GM21717 (cell line): ENCODE results near the gene DNAJC18.
"Not testable (repeated sequence)": the region's sequence is repeated elsewhere in the genome, so short reads cannot be mapped to it uniquely, and the experiment has no call there.

ENCODE experiments used
- ATAC-seq: cut with Tn5 transposase; IDR thresholded peaks from one replicate; pipeline ENCODE4 v1.9.1; 2021; ENCODE audit warnings: mild to moderate bottlenecking, moderate library complexity; ENCODE audit not compliant: unreplicated experiment

The DNAJC18 gene

DNA sequence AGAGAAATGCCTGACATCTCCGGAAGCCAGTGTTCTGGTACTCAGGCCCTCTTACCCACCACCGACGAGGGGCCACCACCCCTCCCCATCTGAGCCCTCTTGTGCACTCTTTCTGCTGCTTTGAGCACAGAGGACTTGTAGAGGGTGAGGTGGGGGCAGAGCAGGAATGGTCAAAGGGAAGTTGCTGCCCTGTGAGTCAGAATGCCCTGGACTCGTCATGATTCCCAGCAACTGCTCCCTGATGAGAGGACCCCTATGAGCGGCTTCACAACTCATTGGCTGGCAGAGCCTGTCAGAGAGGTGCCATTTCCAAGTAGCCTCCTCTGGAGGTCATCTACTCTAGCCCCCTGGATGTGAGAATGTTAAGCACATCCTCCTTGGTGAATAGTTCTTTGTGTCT lies 22.4 kb upstream of the DNAJC18 start:
- no peak for ATAC-seq

DNA sequence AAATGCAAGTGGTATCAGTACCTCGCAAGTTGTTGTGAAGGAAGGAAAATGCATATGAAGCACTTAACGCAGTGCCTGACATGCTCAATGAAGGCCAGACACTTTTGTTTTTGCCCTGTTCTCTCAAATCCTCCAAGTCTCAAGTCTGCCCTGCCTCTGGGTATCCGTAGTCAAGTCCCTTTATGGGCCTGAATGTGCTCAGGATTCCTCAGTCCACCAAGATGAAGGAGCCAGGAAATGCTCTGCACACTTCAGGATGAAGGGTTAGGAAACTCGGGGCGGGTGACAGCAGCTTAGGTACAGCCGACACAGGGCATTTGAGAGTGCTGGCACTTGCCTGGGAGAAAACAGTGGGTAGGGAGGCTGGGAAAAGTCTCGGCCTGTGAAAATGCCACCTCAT lies 21.9 kb upstream of the DNAJC18 start:
- ATAC-seq, result no peak

DNA sequence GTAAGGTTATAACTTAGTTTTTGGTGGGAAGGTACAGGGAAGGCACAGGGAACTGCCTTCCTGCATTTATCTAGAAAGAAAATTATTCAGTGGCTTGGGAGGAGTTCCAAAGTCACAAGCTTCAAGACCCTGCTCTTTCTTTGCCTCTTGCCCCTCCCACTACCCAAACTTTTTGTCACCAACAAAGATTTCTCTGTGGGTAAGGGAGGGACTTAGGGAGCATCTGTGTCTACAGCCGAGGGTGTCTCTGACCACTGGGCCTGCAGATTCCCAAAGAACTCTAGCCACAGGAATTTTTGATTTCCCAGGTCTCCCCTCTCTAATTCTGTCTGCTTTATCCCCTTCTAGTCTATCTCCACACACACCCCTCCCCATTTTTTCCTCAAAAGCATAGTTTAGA lies 21.1 kb upstream of the DNAJC18 start:
- no peak for ATAC-seq

DNA sequence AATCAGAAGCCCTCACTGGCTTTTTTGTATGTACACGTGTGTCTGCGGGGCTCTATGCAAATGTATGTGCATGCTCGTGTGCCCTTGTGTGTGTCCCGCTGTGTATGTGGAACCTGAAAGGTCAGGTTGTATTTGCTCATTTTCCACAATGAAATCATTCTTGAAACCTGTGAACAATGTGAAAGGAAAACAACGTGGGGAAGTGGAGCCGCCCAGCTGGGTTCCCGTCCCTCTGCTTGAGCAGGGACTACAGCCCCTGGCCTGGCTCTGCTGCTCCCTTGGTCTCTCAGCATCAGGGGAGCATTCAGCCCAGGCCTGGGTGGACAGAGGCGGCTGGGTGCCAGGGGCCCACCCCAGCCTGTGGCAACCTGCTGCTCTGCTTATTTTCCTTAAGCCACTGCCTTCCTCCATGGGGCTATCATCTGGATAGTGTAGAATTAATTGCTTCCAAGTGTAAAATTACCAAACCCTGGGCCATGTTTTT lies 20.2 kb upstream of the DNAJC18 start:
- ATAC-seq, result no peak

DNA sequence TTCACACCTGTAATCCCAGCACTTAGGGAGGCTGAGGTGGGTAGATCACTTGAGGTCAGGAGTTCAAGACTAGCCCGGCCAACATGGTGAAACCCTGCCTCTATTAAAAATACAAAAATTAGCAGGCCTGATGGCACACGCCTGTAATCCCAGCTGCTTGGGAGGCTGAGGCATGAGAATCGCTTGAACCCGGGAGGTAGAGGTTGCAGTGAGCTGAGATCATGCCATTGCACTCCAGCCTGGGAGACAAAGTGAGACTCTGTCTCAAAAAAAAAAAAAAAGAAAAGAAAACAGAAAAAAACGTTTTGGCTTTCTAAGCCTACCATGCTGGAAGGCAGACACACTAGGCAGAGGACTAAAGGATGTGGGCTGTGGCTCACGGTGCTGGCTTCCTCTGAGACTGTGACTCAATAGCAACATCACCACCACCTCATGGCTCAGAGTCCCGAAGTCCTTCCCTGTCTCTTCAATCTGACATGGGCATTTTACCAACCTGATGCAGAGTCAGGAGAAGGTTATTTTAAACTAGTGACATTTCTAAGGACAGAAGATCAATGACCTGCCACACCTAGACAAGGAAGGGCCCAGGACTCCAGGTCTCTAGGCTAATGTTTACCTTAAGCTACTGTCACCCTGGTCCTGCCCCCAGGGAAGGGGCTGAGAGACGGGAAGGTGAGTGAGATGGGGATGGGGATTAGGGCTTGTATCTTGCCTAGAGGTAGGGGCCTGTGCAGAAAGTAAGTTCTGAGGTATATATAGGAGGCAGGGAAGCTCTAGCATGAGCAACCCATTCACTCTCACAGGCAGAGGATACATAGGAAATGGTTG lies 19.5 kb upstream of the DNAJC18 start:
- peak; percentile 57 for ATAC-seq

DNA sequence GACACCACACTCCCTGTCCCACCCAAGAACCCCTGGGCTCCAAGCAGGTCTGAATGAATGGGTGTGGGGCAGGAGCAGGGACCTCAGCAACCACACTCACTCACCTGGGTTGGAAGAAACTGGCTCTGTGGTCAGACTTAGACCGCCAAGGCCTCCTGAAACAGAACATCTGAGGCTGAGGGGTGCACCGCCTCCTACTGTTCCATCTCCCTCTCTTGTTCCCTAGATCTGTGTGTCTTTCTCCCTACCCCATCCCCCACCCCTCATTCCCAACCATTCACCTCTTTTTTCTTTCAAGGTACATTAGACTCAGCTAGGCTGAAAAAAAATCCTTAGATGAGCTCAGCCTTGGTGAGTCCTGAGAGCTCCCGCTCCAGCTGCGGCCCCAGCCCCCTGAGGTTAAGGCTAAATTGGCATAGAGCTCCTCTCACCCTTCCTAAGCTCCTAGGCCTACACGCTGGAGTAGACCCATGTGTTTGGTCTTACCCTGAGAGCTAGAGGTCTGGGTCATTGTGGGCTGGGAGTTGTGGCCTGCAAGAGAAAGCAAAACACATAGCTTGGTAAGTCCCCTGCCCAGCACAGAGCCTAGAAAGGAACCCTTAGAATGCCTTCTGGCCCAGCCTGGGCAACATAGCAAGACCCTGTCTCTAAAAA lies 18.5 kb upstream of the DNAJC18 start:
- no peak for ATAC-seq

DNA sequence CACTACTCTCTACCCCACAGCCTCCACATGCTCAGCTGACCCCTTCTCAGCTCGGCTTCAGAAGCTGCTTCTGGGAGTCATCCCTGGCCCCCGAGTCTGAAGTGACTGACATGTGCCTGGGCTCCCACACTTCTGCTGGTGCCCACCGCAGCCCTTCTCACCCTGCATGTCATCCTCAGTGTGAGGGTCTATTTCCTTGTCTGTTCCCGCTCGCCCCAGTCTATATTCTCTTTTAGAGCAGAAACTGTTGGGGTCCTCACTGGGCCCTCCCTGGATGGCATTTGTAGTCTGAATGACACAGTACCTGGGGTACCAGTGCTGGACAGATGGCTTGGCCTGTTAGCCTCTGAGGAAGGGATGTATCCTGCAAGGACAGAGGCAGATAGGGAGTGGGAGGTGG lies 17.9 kb upstream of the DNAJC18 start:
- ATAC-seq, result no peak

DNA sequence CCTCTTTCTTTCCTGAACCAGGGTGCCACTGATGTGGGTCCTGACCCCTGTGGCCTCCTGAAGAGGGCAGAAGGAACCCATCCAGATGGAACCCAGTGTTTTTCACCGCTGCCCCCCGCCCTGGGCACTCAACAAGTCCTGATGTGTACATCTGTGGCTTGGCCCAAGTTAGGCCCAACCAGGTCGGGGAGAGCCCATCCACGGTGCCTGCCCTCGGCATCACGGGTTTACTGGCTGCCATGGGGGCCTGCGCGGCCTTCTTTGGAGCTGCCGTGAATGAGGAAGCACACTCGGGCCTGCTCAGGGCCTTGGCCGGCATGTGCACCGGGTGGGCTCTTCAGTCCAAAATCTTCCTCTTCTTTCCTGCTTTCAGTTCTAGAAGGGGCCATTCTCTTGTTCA lies 17.5 kb upstream of the DNAJC18 start:
- ATAC-seq, result no peak

DNA sequence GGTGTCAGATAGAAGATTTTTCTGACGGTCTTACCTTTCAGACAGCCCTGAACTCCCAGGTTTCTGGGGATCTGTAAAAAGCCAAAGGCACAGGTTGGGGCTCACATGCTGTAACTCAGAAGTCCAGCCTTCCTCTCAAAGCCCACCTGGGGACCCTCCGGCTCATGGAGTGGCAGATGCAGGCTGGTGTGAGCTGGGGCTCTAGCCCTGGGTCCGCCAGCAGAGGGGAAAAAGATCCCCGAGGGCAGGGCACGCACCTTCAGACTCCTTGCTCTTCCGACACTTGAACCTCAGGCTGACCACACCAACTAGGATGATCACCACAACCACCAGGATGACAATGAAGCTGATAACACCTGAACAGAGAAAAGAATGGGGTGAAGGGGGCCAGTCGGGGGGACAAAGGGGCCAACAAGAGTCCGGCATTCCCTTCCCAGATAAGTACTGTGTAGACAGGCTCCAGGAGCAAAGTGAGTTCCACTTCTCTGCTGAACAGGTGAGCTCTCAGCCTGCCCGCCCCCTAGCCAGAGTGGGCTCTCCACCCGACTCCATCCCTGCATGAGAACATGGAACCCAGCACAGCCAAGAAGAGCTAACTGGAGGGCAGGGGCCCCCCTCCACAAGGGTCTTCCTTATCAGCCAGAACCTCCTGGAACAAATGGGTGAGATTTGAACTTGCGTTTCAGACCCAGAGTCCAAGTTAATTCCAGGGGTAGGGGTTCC lies 15.4 kb upstream of the DNAJC18 start:
- ATAC-seq, result no peak

DNA sequence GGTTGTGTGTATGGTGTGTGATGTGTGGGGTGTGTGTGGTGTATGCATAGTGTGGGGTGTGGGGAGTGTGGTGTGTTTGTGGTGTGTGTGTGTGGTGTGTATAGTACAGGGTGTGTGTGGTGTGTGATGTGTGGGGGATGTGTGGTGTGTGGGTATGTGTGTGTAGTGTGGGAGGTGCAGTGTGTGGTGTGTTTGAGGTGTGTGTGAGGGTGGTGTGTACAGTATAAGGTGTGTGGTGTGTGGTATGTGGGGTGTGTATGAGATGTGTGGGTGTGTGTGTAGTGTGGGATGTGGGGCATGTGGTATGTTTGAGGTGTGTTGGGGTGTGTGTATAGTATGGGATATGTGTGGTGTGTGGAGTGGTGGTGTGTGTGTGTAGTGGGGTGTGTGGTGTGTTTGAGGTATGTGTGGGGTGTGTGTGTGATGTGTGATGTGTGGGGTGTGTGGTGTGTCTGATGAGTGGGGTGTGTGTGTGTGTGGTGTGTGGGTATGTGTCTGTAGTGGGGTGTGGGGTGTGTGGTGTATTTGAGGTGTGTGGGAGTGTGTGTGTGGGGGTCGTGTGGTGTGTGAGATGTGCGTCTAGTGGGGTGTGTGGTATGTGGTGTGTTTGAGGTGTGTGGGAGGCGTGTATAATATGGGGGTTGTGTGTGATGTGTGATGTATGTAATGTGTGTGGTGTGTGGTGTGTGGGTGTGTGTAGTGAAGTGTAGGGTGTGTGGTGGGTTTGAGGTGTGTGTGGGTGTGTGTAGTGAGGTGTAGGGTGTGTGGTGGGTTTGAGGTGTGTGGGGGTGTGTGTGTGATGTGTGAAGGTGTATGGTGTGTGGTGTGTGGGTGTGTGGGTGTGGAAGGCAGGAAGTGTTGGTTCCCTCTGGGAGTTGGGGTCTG lies 14.6 kb upstream of the DNAJC18 start:
- ATAC-seq, result no peak

DNA sequence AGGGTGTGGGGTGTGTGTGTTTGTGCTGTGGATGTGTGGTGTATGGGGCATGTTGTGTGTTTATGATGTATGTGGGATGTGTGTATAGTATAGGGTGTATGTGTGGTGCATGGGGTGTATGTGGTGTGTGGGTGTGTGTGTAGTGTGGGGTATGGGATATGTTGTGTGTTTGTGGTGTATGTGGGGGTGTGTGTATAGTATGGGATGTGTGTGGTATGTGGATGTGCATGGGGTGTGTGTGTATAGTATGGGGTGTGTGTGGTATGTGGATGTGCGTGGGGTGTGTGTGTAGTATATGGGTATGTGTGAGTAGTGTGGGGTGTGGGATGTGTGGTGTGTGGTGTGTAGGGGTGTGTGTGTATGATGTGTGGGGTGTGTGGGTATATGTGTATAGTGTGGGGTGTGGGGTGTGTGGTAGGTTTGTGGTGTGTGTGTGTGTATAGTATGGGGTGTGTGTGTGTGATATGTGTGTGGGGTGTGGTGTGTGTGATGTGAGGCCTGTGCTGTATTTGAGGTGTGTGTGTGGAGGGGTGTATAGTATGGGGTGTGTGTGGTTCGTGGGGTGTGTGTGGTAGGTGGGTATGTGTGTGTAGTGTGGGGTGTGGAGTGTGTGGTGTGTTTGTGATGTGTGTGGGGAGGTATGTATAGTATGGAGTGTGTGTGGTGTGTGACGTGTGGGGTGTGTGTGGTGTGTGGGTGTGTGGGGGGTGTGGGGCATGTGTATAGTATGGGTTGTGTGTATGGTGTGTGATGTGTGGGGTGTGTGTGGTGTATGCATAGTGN lies 12.7 kb upstream of the DNAJC18 start:
- ATAC-seq, result no peak

DNA sequence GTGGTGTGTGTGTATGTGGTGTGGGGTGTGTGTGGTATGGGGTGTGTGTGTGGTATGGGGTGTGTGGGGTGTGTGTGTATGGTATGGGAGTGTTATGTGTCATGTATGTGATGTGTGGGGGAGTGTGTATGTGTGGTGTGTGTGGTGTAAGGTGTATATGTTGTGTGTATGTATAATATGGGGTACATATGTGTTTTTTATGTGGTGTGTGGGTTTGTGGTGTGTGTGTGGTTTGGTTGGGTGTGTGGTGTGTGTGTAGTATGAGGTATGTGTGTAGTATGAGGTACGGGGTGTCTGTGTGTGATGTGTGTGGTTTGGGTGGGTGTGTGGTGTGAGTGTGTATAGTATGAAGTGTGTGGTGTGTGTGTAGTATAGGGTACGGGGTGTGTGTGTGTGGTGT lies 11.9 kb upstream of the DNAJC18 start:
- no peak for ATAC-seq

DNA sequence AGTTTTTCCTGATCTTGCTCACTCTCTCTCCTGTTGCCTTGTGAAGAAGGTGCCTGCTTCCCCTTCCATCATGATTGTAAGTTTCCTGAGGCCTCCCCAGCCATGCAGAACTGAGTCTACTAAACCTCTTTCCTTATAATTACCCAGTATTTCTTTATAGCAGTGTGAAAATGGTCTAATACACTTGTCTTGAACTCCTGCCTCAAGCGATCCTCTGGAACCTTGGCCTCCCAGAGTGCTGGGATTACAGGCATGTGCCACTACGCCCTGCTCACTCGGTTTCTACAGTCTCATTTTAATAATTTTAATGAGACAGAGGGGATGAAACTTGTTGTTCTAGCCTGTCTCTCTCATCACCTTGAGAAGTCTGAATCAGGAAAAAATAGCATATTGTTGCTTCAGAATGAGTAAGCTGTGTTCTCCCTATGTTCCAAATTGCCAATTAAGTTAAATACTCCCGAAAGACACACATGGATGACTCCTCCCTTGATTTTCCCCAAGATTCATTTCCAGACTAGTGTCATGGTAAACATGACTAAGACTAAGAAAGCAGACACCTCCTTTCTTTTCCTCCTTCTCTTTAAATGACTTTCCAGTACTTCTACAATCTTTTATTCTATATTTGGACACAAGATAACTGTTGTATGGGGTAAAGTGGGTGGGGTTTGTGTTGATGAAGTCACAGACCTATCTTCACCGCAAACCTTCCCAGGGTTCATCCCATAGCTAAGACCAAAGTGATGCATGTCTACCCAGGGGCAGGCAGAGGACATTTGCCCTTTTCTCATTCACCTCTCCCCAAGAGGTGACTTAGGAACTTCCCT lies 7.8 kb upstream of the DNAJC18 start:
- ATAC-seq, result peak; percentile 72

DNA sequence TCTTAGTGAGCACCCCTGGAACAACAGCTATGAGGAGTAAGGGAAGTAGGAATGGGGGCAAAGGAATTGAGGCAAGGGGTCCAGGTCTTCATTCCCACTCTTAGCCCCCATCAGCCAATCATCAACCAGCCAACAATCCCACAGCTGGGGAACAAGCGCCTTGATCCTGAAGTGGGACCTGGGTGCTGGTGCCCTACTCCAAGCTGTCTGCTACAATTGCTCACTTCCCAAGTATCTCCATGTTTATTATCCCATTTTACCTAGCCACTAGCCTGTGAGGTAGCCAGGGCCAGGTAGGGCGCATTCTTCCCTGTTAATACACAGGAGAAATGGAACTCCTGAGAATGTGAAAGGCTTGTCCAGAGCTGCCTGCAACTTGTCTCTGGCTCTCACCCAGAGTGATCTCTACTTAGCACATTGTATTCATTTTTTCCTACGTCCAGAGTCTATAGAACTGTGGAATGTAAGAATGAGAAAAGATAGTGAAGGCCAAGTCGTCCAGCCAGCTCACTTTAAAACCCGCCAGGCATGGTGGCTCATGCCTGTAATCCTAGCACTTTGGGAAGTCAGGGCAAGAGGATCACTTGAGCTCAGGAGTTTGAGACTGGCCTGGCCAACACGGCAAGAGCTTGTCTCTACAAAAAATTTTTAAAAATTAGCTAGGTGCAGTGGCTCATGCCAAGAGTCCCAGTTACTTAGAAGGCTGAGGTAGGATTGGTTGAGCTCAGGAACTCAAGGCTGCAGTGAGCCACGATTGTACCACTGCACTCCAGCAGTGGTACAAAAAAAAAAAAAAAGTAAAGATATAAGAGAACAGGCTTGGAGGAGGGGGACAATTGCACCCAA lies 6.2 kb upstream of the DNAJC18 start:
- ATAC-seq, result no peak

DNA sequence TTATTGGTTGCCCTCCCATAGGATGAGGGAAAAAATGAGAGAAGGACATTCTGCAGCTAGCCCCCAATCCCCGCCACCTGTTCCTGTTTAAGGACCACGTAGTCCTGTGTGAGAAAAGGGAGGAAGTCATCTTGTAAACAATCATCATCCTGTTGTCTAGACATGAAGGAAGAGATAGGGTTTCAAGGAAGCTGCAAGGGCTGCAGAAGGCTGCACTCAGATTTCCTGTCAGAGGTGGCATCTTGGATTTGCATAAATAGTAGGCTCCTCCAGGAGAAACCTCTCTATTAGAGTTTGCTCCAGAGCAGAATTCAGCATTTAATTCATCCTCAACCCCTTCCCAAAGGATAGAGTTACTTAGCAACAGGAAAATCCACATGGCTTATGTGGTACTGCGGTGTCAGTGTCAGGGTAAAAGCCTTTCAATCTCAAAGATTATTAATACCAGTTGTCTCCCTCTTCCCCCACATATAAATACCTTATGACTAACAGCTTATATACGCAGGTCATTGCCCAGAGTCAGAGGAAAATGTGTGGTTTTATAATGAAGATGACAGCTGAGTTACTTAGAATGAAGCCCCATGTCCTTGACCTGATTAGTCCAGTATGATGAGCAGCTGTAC lies 4.6 kb upstream of the DNAJC18 start:
- ATAC-seq, result no peak

DNA sequence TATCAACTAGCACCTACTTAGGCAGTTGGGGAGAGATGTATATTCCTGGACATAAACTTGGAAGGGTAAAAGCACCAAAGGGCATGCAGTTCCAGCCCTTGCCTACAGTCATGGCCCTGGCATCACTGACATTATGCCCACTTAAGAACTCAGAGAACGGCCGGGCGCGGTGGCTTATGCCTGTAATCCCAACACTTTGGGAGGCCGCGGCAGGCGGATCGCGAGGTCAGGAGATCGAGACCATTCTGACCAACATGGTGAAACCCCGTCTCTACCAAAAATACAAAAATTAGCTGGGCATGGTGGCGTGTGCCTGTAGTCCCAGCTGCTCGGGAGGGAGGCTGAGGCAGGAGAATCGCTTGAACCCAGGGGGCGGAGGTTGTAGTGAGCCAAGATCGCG lies 1.1 kb upstream of the DNAJC18 start:
- ATAC-seq, result not testable (repeated sequence)

DNA sequence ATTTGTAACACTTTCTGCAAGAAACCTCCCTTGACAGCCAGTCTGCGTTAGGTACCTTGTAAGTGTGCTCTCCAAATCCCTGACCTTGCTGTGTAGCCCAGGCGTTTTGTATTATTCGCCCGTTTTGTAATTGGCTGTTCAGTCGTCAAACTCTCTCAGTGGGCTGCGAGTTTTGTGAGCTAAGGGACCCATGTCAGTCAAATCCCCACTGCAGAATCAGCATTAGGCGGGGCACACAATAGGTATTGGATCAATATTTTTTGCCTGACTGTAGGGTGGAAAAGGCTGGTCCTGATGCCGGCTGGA lies 665 bp downstream of the DNAJC18 start:
- no peak for ATAC-seq

DNA sequence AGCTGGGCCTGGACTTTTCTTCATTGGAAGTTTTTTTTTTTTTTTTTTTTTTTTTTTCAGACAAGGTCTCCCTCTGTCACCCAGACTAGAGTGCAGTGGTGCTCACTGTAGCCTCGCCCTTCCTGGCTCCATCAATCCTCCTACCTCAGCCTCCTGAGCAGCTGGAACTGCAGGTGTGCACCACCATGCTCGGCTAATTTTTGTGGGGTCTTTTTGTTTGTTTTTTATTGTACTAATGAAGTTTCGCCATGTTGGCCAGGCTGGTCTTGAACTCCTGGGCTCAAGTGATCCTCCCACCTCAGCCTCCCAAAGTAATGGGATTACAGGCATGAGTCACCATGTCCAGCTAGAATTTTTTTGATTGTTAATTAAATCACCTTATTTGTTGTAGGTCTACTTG lies 3.6 kb downstream of the DNAJC18 start:
- no peak for ATAC-seq
